ENCODE results near the gene MAST3. TPM values are rescaled to one million over a fixed set of nuclear protein-coding genes. Genes with fewer than 3 reads are reported as not detected.

Gene MAST3
- total RNA-seq, 2 donors from 2014 or later: 6.1 to 10.8 TPM

- TF ChIP-seq POLR2AphosphoS5 (IDR thresholded peaks at IDR 0.05) (no peak), CTCF (IDR thresholded peaks at IDR 0.05) (no peak), POLR2A (IDR thresholded peaks at IDR 0.05) (no peak)
- Histone ChIP-seq H3K4me1 (replicated peaks) (no peaks in the 10 kb centered on the region), H3K9me3 (no peaks in the 10 kb centered on the region), H3K27ac (no peak overlapping the region), H3K4me3 (no peak overlapping the region), H3K36me3 (peaks cover 0 to 9% of the 10 kb centered on the region in 2 donors), H3K27me3 (replicated peaks; ENCODE audit: insufficient read depth) (no peaks in the 10 kb centered on the region)
- intact Hi-C loops (cut with DNase I): no loop called here
- 95% methylated on average over 1 of the region's 1 CpG for WGBS
- no peak for DNase-seq (ENCODE audit: low spot score)
Measured at GRCh38 chr19:18140473-18140872, 42.9 kb downstream of the MAST3 start.

- no peak overlapping the region for H3K27ac ChIP-seq
- WGBS: 94% methylated on average over 6 of the region's 6 CpGs
- H3K27me3 ChIP-seq (replicated peaks; ENCODE audit: insufficient read depth): no peaks in the 10 kb centered on the region
- H3K4me1 ChIP-seq (replicated peaks): no peaks in the 10 kb centered on the region
- peaks cover 0 to 15% of the 10 kb centered on the region in 2 donors for H3K36me3 ChIP-seq
- no peak overlapping the region for H3K4me3 ChIP-seq
- TF ChIP-seq POLR2AphosphoS5 (IDR thresholded peaks at IDR 0.05): no peak
- TF ChIP-seq CTCF (IDR thresholded peaks at IDR 0.05): no peak
- TF ChIP-seq POLR2A (IDR thresholded peaks at IDR 0.05): no peak
- no peaks in the 10 kb centered on the region for H3K9me3 ChIP-seq
- intact Hi-C loops (cut with DNase I): no loop called here
- DNase-seq (ENCODE audit: low spot score): no peak
Measured at GRCh38 chr19:18141031-18141430, 43.5 kb downstream of the MAST3 start.

DNA sequence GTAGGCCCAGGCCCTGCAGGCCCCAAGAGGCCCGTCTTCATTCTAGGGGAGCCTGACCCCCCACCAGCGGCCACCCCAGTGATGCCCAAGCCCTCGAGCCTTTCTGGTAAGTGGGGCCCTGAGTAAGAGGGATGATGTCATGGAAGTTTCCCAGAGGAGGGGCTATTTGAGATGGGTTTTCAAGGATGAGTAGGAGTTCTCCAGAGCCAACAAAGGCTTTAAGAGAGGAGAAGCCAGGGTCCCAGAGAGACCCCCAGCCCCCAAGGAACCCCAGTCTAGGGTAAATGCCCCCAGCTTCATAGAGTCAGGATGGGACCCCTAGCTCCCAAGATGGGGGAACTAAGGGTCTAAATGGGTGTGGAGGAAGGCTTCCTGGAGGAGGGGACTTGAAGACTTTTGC lies 46.3 kb downstream of the MAST3 start:
- H3K36me3 ChIP-seq: peaks cover 0 to 15% of the 10 kb centered on the region in 2 donors

GRCh38 chr19:18144361-18144760 lies 46.8 kb downstream of the MAST3 start:
- no peak overlapping the region for H3K4me3 ChIP-seq
- peaks cover 0 to 15% of the 10 kb centered on the region in 2 donors for H3K36me3 ChIP-seq
- H3K27ac ChIP-seq: no peak overlapping the region
- no peaks in the 10 kb centered on the region for H3K27me3 ChIP-seq (replicated peaks; ENCODE audit: insufficient read depth)
- H3K4me1 ChIP-seq (replicated peaks): no peaks in the 10 kb centered on the region
- intact Hi-C loops (cut with DNase I): no loop called here
- DNase-seq (ENCODE audit: low spot score): no peak
- no peak for TF ChIP-seq POLR2A (IDR thresholded peaks at IDR 0.05)
- no peaks in the 10 kb centered on the region for H3K9me3 ChIP-seq
- WGBS: 90% methylated on average over 10 of the region's 16 CpGs

More for the DNA sequence above, 46.3 kb downstream of the MAST3 start:
- 97% methylated on average over 3 of the region's 3 CpGs for WGBS
- intact Hi-C loops (cut with DNase I): no loop called here
- H3K4me1 ChIP-seq (replicated peaks): no peaks in the 10 kb centered on the region
- H3K27me3 ChIP-seq (replicated peaks; ENCODE audit: insufficient read depth): no peaks in the 10 kb centered on the region
- H3K9me3 ChIP-seq: no peaks in the 10 kb centered on the region
- TF ChIP-seq POLR2AphosphoS5 (IDR thresholded peaks at IDR 0.05): no peak
- TF ChIP-seq CTCF (IDR thresholded peaks at IDR 0.05): no peak
- no peak for TF ChIP-seq POLR2A (IDR thresholded peaks at IDR 0.05)
- no peak overlapping the region for H3K4me3 ChIP-seq
- no peak overlapping the region for H3K27ac ChIP-seq
- no peak for DNase-seq (ENCODE audit: low spot score)

- Histone ChIP-seq H3K27me3 (replicated peaks; ENCODE audit: insufficient read depth) (no peaks in the 10 kb centered on the region), H3K4me1 (replicated peaks) (no peaks in the 10 kb centered on the region), H3K4me3 (no peak overlapping the region), H3K36me3 (peaks cover 0 to 15% of the 10 kb centered on the region in 2 donors), H3K27ac (no peak overlapping the region), H3K9me3 (no peaks in the 10 kb centered on the region)
- WGBS: 97% methylated on average over 28 of the region's 28 CpGs
- intact Hi-C loops (cut with DNase I): no loop called here
- TF ChIP-seq CTCF (IDR thresholded peaks at IDR 0.05): no peak
- TF ChIP-seq POLR2A (IDR thresholded peaks at IDR 0.05): no peak
- TF ChIP-seq POLR2AphosphoS5 (IDR thresholded peaks at IDR 0.05): no peak
- DNase-seq (ENCODE audit: low spot score): no peak
Measured at GRCh38 chr19:18144906-18145305, 47.3 kb downstream of the MAST3 start.

Data from prostate gland (tissue), 2 donors.